Liver (tissue), 3 donors: ENCODE data around the gene MYL3.

Source experiments
- ATF3 ChIP-seq: IDR thresholded peaks from 2 replicates; pipeline ENCODE4 v1.6.1; 2016; ENCODE audit warnings: antibody characterized with exemption
- EGR1 ChIP-seq, 2 donors: IDR thresholded peaks; 2 replicates each; pipeline ENCODE4 v1.6.1; 2016 to 2018; ENCODE audit warnings: antibody characterized with exemption in 2 of 2, low read depth in 2 of 2
- FOXA1 ChIP-seq: IDR thresholded peaks from 2 replicates; pipeline ENCODE4 v1.6.1; 2016; ENCODE audit warnings: antibody characterized with exemption
- GABPA ChIP-seq, 2 donors: IDR thresholded peaks in 1 of 2; conservative IDR thresholded peaks in 1 of 2; 2 replicates each; pipeline ENCODE4 v1.6.1; 2016; ENCODE audit warnings: antibody characterized with exemption in 2 of 2, mild to moderate bottlenecking in 1 of 2, moderate library complexity in 1 of 2
- JUND ChIP-seq, 2 donors: IDR thresholded peaks; 2 replicates each; pipeline ENCODE4 v1.6.1; 2016; ENCODE audit warnings: antibody characterized with exemption in 2 of 2
- MAX ChIP-seq: IDR thresholded peaks from 2 replicates; pipeline ENCODE4 v1.6.1; 2016; ENCODE audit warnings: antibody characterized with exemption
- RAD21 ChIP-seq, 2 donors: IDR thresholded peaks; 2 replicates each; pipeline ENCODE4 v1.6.1; 2016; ENCODE audit warnings: antibody characterized with exemption in 2 of 2, mild to moderate bottlenecking in 2 of 2
- SP1 ChIP-seq: IDR thresholded peaks from 2 replicates; pipeline ENCODE4 v1.6.1; 2018; ENCODE audit warnings: antibody characterized with exemption, mild to moderate bottlenecking
- TAF1 ChIP-seq: conservative IDR thresholded peaks from 2 replicates; pipeline ENCODE4 v1.6.1; 2016; ENCODE audit warnings: antibody characterized with exemption, mild to moderate bottlenecking
- TF ChIP-seq, protein P1 (sequence below): fragments of 150-350 bp; IDR thresholded peaks from 2 replicates; pipeline ENCODE4 v1.5.1; 2017; ENCODE audit warnings: improper control_type of control experiment, low read depth, low read length; ENCODE audit not compliant: missing input control
- TF ChIP-seq, protein P2 (sequence below): IDR thresholded peaks from 2 replicates; pipeline ENCODE4 v1.6.1; 2016; ENCODE audit warnings: antibody characterized with exemption, mild to moderate bottlenecking
- donor health status: healthy.
- donor health status: healthy.

GRCh38 chr3:46884427-46884826 lies 21.2 kb upstream of the MYL3 start:
- TF ChIP-seq, protein P1, sequence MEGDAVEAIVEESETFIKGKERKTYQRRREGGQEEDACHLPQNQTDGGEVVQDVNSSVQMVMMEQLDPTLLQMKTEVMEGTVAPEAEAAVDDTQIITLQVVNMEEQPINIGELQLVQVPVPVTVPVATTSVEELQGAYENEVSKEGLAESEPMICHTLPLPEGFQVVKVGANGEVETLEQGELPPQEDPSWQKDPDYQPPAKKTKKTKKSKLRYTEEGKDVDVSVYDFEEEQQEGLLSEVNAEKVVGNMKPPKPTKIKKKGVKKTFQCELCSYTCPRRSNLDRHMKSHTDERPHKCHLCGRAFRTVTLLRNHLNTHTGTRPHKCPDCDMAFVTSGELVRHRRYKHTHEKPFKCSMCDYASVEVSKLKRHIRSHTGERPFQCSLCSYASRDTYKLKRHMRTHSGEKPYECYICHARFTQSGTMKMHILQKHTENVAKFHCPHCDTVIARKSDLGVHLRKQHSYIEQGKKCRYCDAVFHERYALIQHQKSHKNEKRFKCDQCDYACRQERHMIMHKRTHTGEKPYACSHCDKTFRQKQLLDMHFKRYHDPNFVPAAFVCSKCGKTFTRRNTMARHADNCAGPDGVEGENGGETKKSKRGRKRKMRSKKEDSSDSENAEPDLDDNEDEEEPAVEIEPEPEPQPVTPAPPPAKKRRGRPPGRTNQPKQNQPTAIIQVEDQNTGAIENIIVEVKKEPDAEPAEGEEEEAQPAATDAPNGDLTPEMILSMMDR: no peak
- TF ChIP-seq FOXA1 (no peak), RAD21 (IDR thresholded peaks at IDR 0.05) (no peak), MAX (no peak), ATF3 (no peak), GABPA (IDR thresholded peaks at IDR 0.05 in 1 of 2, conservative IDR thresholded peaks at IDR 0.05 in 1 of 2) (no peak), SP1 (no peak), JUND (IDR thresholded peaks at IDR 0.05) (no peak), EGR1 (IDR thresholded peaks at IDR 0.05; ENCODE audit: low read depth in 2 of 2) (no peak), TAF1 (no peak)
- TF ChIP-seq, protein P2, sequence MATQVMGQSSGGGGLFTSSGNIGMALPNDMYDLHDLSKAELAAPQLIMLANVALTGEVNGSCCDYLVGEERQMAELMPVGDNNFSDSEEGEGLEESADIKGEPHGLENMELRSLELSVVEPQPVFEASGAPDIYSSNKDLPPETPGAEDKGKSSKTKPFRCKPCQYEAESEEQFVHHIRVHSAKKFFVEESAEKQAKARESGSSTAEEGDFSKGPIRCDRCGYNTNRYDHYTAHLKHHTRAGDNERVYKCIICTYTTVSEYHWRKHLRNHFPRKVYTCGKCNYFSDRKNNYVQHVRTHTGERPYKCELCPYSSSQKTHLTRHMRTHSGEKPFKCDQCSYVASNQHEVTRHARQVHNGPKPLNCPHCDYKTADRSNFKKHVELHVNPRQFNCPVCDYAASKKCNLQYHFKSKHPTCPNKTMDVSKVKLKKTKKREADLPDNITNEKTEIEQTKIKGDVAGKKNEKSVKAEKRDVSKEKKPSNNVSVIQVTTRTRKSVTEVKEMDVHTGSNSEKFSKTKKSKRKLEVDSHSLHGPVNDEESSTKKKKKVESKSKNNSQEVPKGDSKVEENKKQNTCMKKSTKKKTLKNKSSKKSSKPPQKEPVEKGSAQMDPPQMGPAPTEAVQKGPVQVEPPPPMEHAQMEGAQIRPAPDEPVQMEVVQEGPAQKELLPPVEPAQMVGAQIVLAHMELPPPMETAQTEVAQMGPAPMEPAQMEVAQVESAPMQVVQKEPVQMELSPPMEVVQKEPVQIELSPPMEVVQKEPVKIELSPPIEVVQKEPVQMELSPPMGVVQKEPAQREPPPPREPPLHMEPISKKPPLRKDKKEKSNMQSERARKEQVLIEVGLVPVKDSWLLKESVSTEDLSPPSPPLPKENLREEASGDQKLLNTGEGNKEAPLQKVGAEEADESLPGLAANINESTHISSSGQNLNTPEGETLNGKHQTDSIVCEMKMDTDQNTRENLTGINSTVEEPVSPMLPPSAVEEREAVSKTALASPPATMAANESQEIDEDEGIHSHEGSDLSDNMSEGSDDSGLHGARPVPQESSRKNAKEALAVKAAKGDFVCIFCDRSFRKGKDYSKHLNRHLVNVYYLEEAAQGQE: no peak
